Activated CD4-positive, alpha-beta T cell treated with anti-CD3 and anti-CD28 coated beads, Interleukin-2, amount 10 ng/mL, durations not matched to agents 7 days and 5 days (primary cell): Measurements from ENCODE around the gene CHI3L2. TPM values are rescaled to one million over a fixed set of nuclear protein-coding genes. Genes with fewer than 3 reads are reported as not detected.

Experiments used
- CTCF ChIA-PET: fragments of 350-600 bp; sonication (Branson Sonifier 250); formaldehyde crosslinking; loops from one replicate; lab custom pipeline; 2021; ENCODE audit warnings: antibody characterized with exemption; lab: Charles Lee
- POLR2A ChIA-PET: fragments of 350-600 bp; sonication (Branson Sonifier 250); formaldehyde crosslinking; loops from one replicate; lab custom pipeline; 2021; ENCODE audit warnings: antibody characterized with exemption; lab: Charles Lee
- DNase-seq: peaks from one replicate; pipeline ENCODE4 v3.0.0-alpha.2; 2020
- H3K27ac Mint-ChIP-seq: one replicate; pipeline ENCODE4 v1.8.0; 2021; ENCODE audit warnings: mild to moderate bottlenecking, moderate library complexity, mixed read lengths
- H3K27me3 Mint-ChIP-seq: one replicate; pipeline ENCODE4 v1.8.0; 2021; ENCODE audit warnings: mixed read lengths
- H3K36me3 Mint-ChIP-seq: one replicate; pipeline ENCODE4 v1.8.0; 2021; ENCODE audit warnings: low read depth, mixed read lengths
- H3K4me1 Mint-ChIP-seq: one replicate; pipeline ENCODE4 v1.8.0; 2021; ENCODE audit warnings: mixed read lengths
- H3K4me3 Mint-ChIP-seq: one replicate; pipeline ENCODE4 v1.8.0; 2021; ENCODE audit warnings: mild to moderate bottlenecking, moderate library complexity, mixed read lengths
- H3K9me3 Mint-ChIP-seq: one replicate; pipeline ENCODE4 v1.8.0; 2021; ENCODE audit warnings: mixed read lengths
- total RNA-seq, 2 experiments: library from RNA; stranded (reverse); gene quantifications; one replicate each; pipeline ENCODE4 v1.2.3, GENCODE V29; 2021

Gene CHI3L2
- total RNA-seq, 2 experiments from 2014 or later: 48.2 to 56.0 TPM

DNA sequence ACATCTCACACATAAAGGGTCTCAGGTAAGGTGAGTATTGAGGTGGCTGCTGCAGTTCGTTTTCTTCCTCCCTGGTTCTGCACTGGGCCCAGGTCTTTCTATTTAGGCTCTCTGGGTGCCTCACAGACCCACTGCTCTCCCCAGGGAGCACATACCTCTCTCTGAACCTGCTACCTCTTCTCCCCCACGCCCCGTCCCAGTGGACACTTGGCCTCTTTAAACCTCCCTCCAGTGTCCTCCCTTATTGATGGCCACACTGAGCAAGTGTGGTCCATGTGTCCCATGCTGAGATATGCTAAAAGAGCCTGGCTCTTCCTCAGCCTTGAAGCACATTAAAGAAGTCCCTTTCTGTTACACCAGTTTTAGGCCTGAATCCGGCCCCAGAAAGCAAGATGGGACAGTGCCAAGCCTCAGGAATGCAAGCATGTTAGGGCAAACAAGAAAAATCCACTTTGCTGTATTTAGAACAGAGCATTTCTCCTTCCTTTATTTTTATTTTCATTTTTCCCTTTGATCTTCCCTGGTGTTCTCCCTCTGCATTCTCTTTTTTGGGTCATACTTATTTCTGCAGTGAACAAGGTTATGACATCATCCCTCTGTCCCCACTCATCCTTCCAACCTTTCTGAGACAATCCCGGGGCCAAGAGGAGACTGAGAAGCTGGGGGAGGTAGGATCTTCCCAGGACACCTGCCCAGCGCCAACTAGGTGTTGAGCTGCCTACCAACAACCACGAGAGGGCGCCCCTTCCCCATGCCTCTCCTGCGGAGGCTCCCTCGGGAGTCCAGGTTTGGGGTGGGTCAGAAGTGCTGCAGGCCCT, 5.0 kb upstream of the CHI3L2 start:
- H3K27ac Mint-ChIP-seq: peak overlapping the region; percentile 93
- ChIA-PET CTCF (interaction anchor here (0.6 to 1.8 kb wide), 19 partner anchors 8 to 657 kb away, joined by 3 to 17 read pairs (median 4); partner anchors contain the start of genes DDX20 and DENND2D), POLR2A (interaction anchor here (3.8 kb wide), 1 partner anchor 24 kb away, joined by 26 read pairs; no protein-coding TSS in a partner anchor)
- H3K4me1 Mint-ChIP-seq: peaks cover 92% of the 10 kb centered on the region
- H3K9me3 Mint-ChIP-seq: peaks cover 3% of the 10 kb centered on the region
- peak overlapping the region; percentile 68 for H3K4me3 Mint-ChIP-seq
- peak; percentile 84 for DNase-seq
- H3K36me3 Mint-ChIP-seq: peaks cover 10% of the 10 kb centered on the region
- H3K27me3 Mint-ChIP-seq: no peaks in the 10 kb centered on the region

- POLR2A ChIA-PET: no interaction called here
- H3K27ac Mint-ChIP-seq: peak overlapping the region; percentile 93
- CTCF ChIA-PET: interaction anchor here (0.6 to 1.8 kb wide), 23 partner anchors 8 to 656 kb away, joined by 3 to 17 read pairs (median 4); partner anchors contain the start of genes DDX20 and DENND2D
- H3K4me1 Mint-ChIP-seq: peaks cover 92% of the 10 kb centered on the region
- H3K9me3 Mint-ChIP-seq: no peaks in the 10 kb centered on the region
- no peaks in the 10 kb centered on the region for H3K27me3 Mint-ChIP-seq
- peak overlapping the region; percentile 68 for H3K4me3 Mint-ChIP-seq
- H3K36me3 Mint-ChIP-seq: peaks cover 9% of the 10 kb centered on the region
- DNase-seq: no peak
Measured at GRCh38 chr1:111223126-111223685, 4.3 kb upstream of the CHI3L2 start.

DNA sequence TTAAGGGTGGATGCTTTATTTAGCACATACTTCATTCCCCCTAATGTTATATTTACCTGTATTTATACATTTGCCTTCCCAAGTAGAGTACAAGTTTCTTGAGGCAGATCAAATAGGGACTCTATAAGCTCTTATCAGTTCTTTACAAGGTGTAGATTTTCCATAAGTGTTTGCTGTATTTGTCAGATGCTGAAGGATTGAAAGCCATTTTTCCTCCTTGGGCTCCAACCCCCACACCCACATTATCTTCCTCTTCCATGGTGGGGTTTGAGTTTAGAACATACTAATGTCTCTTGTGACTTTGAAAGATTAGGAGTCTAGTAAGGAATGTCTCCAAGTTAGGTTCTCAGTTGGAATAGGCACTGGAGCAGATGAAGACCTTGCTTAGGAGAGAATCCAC, 2.4 kb upstream of the CHI3L2 start:
- H3K9me3 Mint-ChIP-seq: peaks cover 2% of the 10 kb centered on the region
- H3K36me3 Mint-ChIP-seq: peaks cover 10% of the 10 kb centered on the region
- ChIA-PET POLR2A (no interaction called here), CTCF (interaction anchor here (1.2 to 1.8 kb wide), 4 partner anchors 8 to 109 kb away, joined by 3 to 5 read pairs (median 5); no protein-coding TSS in a partner anchor)
- peaks cover 90% of the 10 kb centered on the region for H3K4me1 Mint-ChIP-seq
- no peak for DNase-seq
- H3K27ac Mint-ChIP-seq: peak overlapping the region; percentile 92
- H3K27me3 Mint-ChIP-seq: no peaks in the 10 kb centered on the region
- H3K4me3 Mint-ChIP-seq: peak overlapping the region; percentile 67

DNA sequence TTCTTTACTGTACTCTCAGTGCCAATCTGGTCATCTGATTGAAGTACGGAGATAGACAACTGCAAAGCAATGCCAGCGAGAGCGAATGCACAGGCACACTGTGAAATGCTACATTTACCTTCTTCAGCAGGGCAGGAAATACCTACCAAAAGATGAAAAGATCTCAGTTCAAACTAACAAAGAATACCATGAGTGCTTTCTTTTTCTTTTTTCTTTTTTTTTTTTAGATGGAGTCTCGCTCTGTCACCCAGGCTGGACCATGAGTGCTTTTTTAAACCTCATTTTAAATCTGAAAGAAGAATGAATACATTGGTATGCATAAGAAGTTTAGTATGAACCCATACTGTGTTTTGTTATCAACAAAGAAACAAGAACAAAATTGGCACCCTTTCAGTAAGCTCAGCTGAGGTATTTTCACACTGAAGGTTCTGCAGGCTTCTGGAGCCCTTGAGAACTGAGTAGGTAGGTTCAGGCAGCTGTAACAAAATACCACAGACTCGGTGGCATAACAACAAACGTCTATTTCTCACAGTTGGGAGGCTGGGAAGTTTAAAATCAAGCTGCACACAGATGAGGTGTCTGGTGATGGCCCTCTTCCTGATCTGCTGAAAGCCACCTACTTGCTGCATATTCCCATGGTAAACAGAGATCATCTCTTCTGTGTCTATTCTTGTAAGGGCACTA, 1.7 kb upstream of the CHI3L2 start:
- CTCF ChIA-PET: interaction anchor here (0.8 to 1.8 kb wide), 9 partner anchors 9 to 174 kb away, joined by 3 to 5 read pairs (median 5); no protein-coding TSS in a partner anchor
- H3K27me3 Mint-ChIP-seq: no peaks in the 10 kb centered on the region
- peak; percentile 58 for DNase-seq
- POLR2A ChIA-PET: no interaction called here
- peak overlapping the region; percentile 67 for H3K4me3 Mint-ChIP-seq
- peaks cover 4% of the 10 kb centered on the region for H3K9me3 Mint-ChIP-seq
- peak overlapping the region; percentile 92 for H3K27ac Mint-ChIP-seq
- H3K4me1 Mint-ChIP-seq: peaks cover 87% of the 10 kb centered on the region
- H3K36me3 Mint-ChIP-seq: peaks cover 13% of the 10 kb centered on the region

GRCh38 chr1:111227851-111228747, 586 bp downstream of the CHI3L2 start:
- Mint-ChIP-seq H3K27ac (peak overlapping the region; percentile 92), H3K4me1 (peaks cover 81% of the 10 kb centered on the region), H3K36me3 (peaks cover 27% of the 10 kb centered on the region), H3K4me3 (no peak overlapping the region), H3K9me3 (peaks cover 5% of the 10 kb centered on the region), H3K27me3 (no peaks in the 10 kb centered on the region)
- POLR2A ChIA-PET: interaction anchor here (1.0 kb wide), 1 partner anchor 12 kb away, joined by 3 read pairs; no protein-coding TSS in a partner anchor
- DNase-seq: no peak
- CTCF ChIA-PET: interaction anchor here (0.8 to 1.4 kb wide), 8 partner anchors 9 to 211 kb away, joined by 3 to 5 read pairs (median 3); no protein-coding TSS in a partner anchor

- ChIA-PET CTCF (interaction anchor here (0.8 to 1.4 kb wide), 7 partner anchors 12 to 211 kb away, joined by 3 to 5 read pairs (median 4); no protein-coding TSS in a partner anchor), POLR2A (no interaction called here)
- Mint-ChIP-seq H3K27ac (peak overlapping the region; percentile 54), H3K27me3 (no peaks in the 10 kb centered on the region), H3K36me3 (peaks cover 27% of the 10 kb centered on the region), H3K4me1 (peaks cover 76% of the 10 kb centered on the region), H3K9me3 (peaks cover 5% of the 10 kb centered on the region), H3K4me3 (no peak overlapping the region)
- DNase-seq: no peak
Measured at GRCh38 chr1:111228748-111229126, 1.2 kb downstream of the CHI3L2 start.

GRCh38 chr1:111232134-111232533, 4.6 kb downstream of the CHI3L2 start:
- ChIA-PET CTCF (interaction anchor here (1.2 to 1.6 kb wide), 4 partner anchors 9 to 131 kb away, joined by 3 to 4 read pairs (median 3); no protein-coding TSS in a partner anchor), POLR2A (no interaction called here)
- H3K4me3 Mint-ChIP-seq: peak overlapping the region; percentile 87
- no peak overlapping the region for H3K27ac Mint-ChIP-seq
- H3K36me3 Mint-ChIP-seq: peaks cover 59% of the 10 kb centered on the region
- DNase-seq: no peak
- H3K27me3 Mint-ChIP-seq: no peaks in the 10 kb centered on the region
- H3K9me3 Mint-ChIP-seq: peaks cover 5% of the 10 kb centered on the region
- H3K4me1 Mint-ChIP-seq: peaks cover 52% of the 10 kb centered on the region

DNA sequence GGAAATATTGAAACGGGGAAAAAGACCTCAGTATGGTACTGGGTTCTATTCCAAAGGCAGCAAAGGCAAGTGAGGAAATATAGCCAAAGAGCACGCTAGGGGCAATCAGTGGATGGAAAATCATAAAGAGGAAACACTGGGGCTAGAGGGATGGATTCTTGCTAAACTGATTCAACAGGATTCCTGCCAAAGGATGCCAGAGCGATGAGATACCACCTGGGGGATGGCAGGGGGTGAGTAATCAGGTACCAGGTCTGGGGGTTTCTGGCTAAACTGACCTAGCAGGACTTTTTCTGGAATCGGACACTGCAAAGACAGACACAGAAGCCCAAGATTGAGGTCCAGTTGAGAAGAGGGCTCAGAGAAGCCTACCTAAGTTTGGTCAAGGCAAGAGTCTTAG, 6.7 kb downstream of the CHI3L2 start:
- Mint-ChIP-seq H3K9me3 (peaks cover 7% of the 10 kb centered on the region), H3K27ac (no peak overlapping the region), H3K36me3 (peaks cover 73% of the 10 kb centered on the region), H3K27me3 (no peaks in the 10 kb centered on the region), H3K4me3 (no peak overlapping the region), H3K4me1 (peaks cover 31% of the 10 kb centered on the region)
- CTCF ChIA-PET: no interaction called here
- DNase-seq: no peak
- POLR2A ChIA-PET: no interaction called here

DNA sequence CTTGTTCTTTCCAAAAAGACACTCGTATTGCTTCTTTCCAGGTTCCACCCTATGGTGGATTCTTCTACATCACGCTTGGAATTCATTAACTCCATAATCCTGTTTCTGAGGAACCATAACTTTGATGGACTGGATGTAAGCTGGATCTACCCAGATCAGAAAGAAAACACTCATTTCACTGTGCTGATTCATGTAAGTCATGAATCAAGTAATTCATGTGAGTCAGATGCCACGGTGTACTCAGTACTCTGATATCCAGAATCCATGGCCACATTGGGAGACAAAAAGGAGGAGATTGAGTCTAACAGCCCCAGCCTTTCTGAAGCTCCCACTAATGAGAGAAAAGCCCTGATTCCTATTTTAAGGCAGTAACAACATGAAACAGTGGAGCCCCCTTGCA, 7.4 kb downstream of the CHI3L2 start:
- no peak overlapping the region for H3K27ac Mint-ChIP-seq
- peaks cover 28% of the 10 kb centered on the region for H3K4me1 Mint-ChIP-seq
- POLR2A ChIA-PET: no interaction called here
- no peak for DNase-seq
- peaks cover 6% of the 10 kb centered on the region for H3K9me3 Mint-ChIP-seq
- CTCF ChIA-PET: interaction anchor here (0.6 kb wide), 1 partner anchor 429 kb away, joined by 3 read pairs; no protein-coding TSS in a partner anchor
- peaks cover 77% of the 10 kb centered on the region for H3K36me3 Mint-ChIP-seq
- H3K27me3 Mint-ChIP-seq: no peaks in the 10 kb centered on the region
- H3K4me3 Mint-ChIP-seq: no peak overlapping the region

DNA sequence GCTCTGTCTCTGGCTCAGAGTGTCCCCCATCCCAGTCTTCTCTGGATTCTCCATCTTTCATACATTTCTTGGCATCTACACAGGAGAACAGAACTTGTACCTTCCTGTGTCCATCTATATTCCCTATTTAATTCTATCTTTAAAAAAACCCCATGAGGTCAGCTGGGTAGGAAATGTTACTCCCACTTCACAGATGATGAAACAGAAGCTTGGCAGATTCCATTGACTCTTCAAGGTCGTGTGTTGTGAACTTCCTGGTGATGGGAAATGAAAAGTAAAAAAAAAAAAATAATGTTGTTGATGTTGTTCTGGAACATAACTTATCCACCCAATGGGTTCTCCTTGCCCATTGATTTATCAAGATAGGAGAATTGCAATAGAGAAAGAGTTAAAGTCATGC, 8.9 kb downstream of the CHI3L2 start:
- CTCF ChIA-PET: interaction anchor here (0.9 kb wide), 1 partner anchor 10 kb away, joined by 3 read pairs; no protein-coding TSS in a partner anchor
- H3K4me3 Mint-ChIP-seq: no peak overlapping the region
- H3K27me3 Mint-ChIP-seq: no peaks in the 10 kb centered on the region
- H3K9me3 Mint-ChIP-seq: peaks cover 3% of the 10 kb centered on the region
- no peak overlapping the region for H3K27ac Mint-ChIP-seq
- H3K4me1 Mint-ChIP-seq: peaks cover 16% of the 10 kb centered on the region
- POLR2A ChIA-PET: interaction anchor here (0.7 kb wide), 1 partner anchor 104 kb away, joined by 4 read pairs; no protein-coding TSS in a partner anchor
- H3K36me3 Mint-ChIP-seq: peaks cover 80% of the 10 kb centered on the region
- no peak for DNase-seq

DNA sequence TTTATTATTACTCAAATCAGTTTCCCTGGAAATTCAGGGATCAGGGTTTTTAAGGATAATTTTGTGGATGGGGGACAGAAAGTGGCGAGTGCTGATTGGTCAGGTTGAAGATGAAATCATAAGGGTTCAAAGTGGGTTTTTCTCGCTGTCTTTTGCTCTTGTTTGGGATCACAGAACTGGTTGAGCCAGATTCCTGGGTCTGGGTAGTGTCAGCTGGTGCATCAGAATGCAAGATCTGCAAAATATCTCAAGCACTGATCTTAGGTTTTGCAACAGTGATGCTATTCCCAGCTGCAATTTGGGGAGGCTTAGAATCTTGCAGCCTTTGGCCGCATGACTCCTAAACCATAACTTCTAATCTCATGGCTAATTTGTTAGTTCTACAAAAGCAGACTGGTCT, 9.3 kb downstream of the CHI3L2 start:
- ChIA-PET CTCF (interaction anchor here (0.9 kb wide), 1 partner anchor 11 kb away, joined by 3 read pairs; no protein-coding TSS in a partner anchor), POLR2A (no interaction called here)
- Mint-ChIP-seq H3K4me3 (no peak overlapping the region), H3K4me1 (peaks cover 12% of the 10 kb centered on the region), H3K27me3 (no peaks in the 10 kb centered on the region), H3K9me3 (peaks cover 3% of the 10 kb centered on the region), H3K36me3 (peaks cover 79% of the 10 kb centered on the region), H3K27ac (no peak overlapping the region)
- no peak for DNase-seq
